Measurements from ENCODE around the gene DCHS1.

Gene DCHS1

GRCh38 chr11:6598555-6598954, 57.1 kb downstream of the DCHS1 start:
- Histone ChIP-seq H3K27me3 (ENCODE audit: control insufficient read depth, insufficient read depth, low read length) (no peaks in the 10 kb centered on the region), H3K27ac (ENCODE audit: low read depth, low read length) (peak overlapping the region; percentile 88), H3K36me3 (ENCODE audit: control insufficient read depth, insufficient read depth, low read length) (peaks cover 31% of the 10 kb centered on the region), H3K4me1 (ENCODE audit: control insufficient read depth, insufficient read depth, low read length) (peaks cover 35% of the 10 kb centered on the region), H3K9ac (ENCODE audit: low read length) (no peak overlapping the region), H3K4me3 (ENCODE audit: low read length) (no peak overlapping the region)

GRCh38 chr11:6596239-6596877, 59.3 kb downstream of the DCHS1 start:
- H3K9ac ChIP-seq (ENCODE audit: low read length): no peak overlapping the region
- no peak overlapping the region for H3K4me3 ChIP-seq (ENCODE audit: low read length)
- H3K27me3 ChIP-seq (ENCODE audit: control insufficient read depth, insufficient read depth, low read length): no peaks in the 10 kb centered on the region
- H3K27ac ChIP-seq (ENCODE audit: low read depth, low read length): peak overlapping the region; percentile 88
- peaks cover 27% of the 10 kb centered on the region for H3K36me3 ChIP-seq (ENCODE audit: control insufficient read depth, insufficient read depth, low read length)
- H3K4me1 ChIP-seq (ENCODE audit: control insufficient read depth, insufficient read depth, low read length): peaks cover 22% of the 10 kb centered on the region

GRCh38 chr11:6594142-6594768, 61.4 kb downstream of the DCHS1 start:
- no peaks in the 10 kb centered on the region for H3K27me3 ChIP-seq (ENCODE audit: control insufficient read depth, insufficient read depth, low read length)
- no peak overlapping the region for H3K4me3 ChIP-seq (ENCODE audit: low read length)
- peaks cover 22% of the 10 kb centered on the region for H3K4me1 ChIP-seq (ENCODE audit: control insufficient read depth, insufficient read depth, low read length)
- peak overlapping the region; percentile 88 for H3K27ac ChIP-seq (ENCODE audit: low read depth, low read length)
- H3K36me3 ChIP-seq (ENCODE audit: control insufficient read depth, insufficient read depth, low read length): peaks cover 7% of the 10 kb centered on the region
- no peak overlapping the region for H3K9ac ChIP-seq (ENCODE audit: low read length)

- Histone ChIP-seq H3K27ac (ENCODE audit: low read depth, low read length) (peak overlapping the region; percentile 72), H3K27me3 (ENCODE audit: control insufficient read depth, insufficient read depth, low read length) (no peaks in the 10 kb centered on the region), H3K4me1 (ENCODE audit: control insufficient read depth, insufficient read depth, low read length) (peaks cover 13% of the 10 kb centered on the region), H3K4me3 (ENCODE audit: low read length) (no peak overlapping the region), H3K36me3 (ENCODE audit: control insufficient read depth, insufficient read depth, low read length) (no peaks in the 10 kb centered on the region), H3K9ac (ENCODE audit: low read length) (no peak overlapping the region)
Measured at GRCh38 chr11:6588018-6588417, 67.6 kb downstream of the DCHS1 start.

GRCh38 chr11:6587360-6587953, 68.2 kb downstream of the DCHS1 start:
- Histone ChIP-seq H3K9ac (ENCODE audit: low read length) (no peak overlapping the region), H3K27ac (ENCODE audit: low read depth, low read length) (peak overlapping the region; percentile 72), H3K27me3 (ENCODE audit: control insufficient read depth, insufficient read depth, low read length) (no peaks in the 10 kb centered on the region)

GRCh38 chr11:6586434-6587359, 68.9 kb downstream of the DCHS1 start:
- no peak overlapping the region for H3K9ac ChIP-seq (ENCODE audit: low read length)
- no peaks in the 10 kb centered on the region for H3K36me3 ChIP-seq (ENCODE audit: control insufficient read depth, insufficient read depth, low read length)
- H3K4me1 ChIP-seq (ENCODE audit: control insufficient read depth, insufficient read depth, low read length): peaks cover 13% of the 10 kb centered on the region
- H3K27me3 ChIP-seq (ENCODE audit: control insufficient read depth, insufficient read depth, low read length): no peaks in the 10 kb centered on the region
- H3K27ac ChIP-seq (ENCODE audit: low read depth, low read length): peak overlapping the region; percentile 72
- H3K4me3 ChIP-seq (ENCODE audit: low read length): peak overlapping the region; percentile 23

More at GRCh38 chr11:6587360-6587953, 68.2 kb downstream of the DCHS1 start:
- Histone ChIP-seq H3K4me1 (ENCODE audit: control insufficient read depth, insufficient read depth, low read length) (peaks cover 13% of the 10 kb centered on the region), H3K36me3 (ENCODE audit: control insufficient read depth, insufficient read depth, low read length) (no peaks in the 10 kb centered on the region), H3K4me3 (ENCODE audit: low read length) (no peak overlapping the region)

- Histone ChIP-seq H3K4me3 (ENCODE audit: low read length) (no peak overlapping the region), H3K36me3 (ENCODE audit: control insufficient read depth, insufficient read depth, low read length) (no peaks in the 10 kb centered on the region), H3K27ac (ENCODE audit: low read depth, low read length) (no peak overlapping the region), H3K4me1 (ENCODE audit: control insufficient read depth, insufficient read depth, low read length) (peaks cover 13% of the 10 kb centered on the region), H3K9ac (ENCODE audit: low read length) (no peak overlapping the region), H3K27me3 (ENCODE audit: control insufficient read depth, insufficient read depth, low read length) (no peaks in the 10 kb centered on the region)
Measured at GRCh38 chr11:6584528-6584927, 71.1 kb downstream of the DCHS1 start.

- Histone ChIP-seq H3K36me3 (ENCODE audit: control insufficient read depth, insufficient read depth, low read length) (no peaks in the 10 kb centered on the region), H3K4me3 (ENCODE audit: low read length) (no peak overlapping the region), H3K27me3 (ENCODE audit: control insufficient read depth, insufficient read depth, low read length) (no peaks in the 10 kb centered on the region), H3K4me1 (ENCODE audit: control insufficient read depth, insufficient read depth, low read length) (peaks cover 13% of the 10 kb centered on the region), H3K27ac (ENCODE audit: low read depth, low read length) (no peak overlapping the region), H3K9ac (ENCODE audit: low read length) (no peak overlapping the region)
Measured at GRCh38 chr11:6583584-6583983, 72.0 kb downstream of the DCHS1 start.

GRCh38 chr11:6579681-6580080, 75.9 kb downstream of the DCHS1 start:
- Histone ChIP-seq H3K4me3 (ENCODE audit: low read length) (no peak overlapping the region), H3K27me3 (ENCODE audit: control insufficient read depth, insufficient read depth, low read length) (no peaks in the 10 kb centered on the region), H3K36me3 (ENCODE audit: control insufficient read depth, insufficient read depth, low read length) (no peaks in the 10 kb centered on the region), H3K9ac (ENCODE audit: low read length) (no peak overlapping the region), H3K27ac (ENCODE audit: low read depth, low read length) (no peak overlapping the region), H3K4me1 (ENCODE audit: control insufficient read depth, insufficient read depth, low read length) (peaks cover 19% of the 10 kb centered on the region)

- H3K4me3 ChIP-seq (ENCODE audit: low read length): no peak overlapping the region
- no peaks in the 10 kb centered on the region for H3K27me3 ChIP-seq (ENCODE audit: control insufficient read depth, insufficient read depth, low read length)
- H3K36me3 ChIP-seq (ENCODE audit: control insufficient read depth, insufficient read depth, low read length): no peaks in the 10 kb centered on the region
- H3K27ac ChIP-seq (ENCODE audit: low read depth, low read length): no peak overlapping the region
- H3K4me1 ChIP-seq (ENCODE audit: control insufficient read depth, insufficient read depth, low read length): peaks cover 19% of the 10 kb centered on the region
- H3K9ac ChIP-seq (ENCODE audit: low read length): no peak overlapping the region
Measured at GRCh38 chr11:6578134-6578533, 77.5 kb downstream of the DCHS1 start.

- H3K27ac ChIP-seq (ENCODE audit: low read depth, low read length): peak overlapping the region; percentile 88
- H3K36me3 ChIP-seq (ENCODE audit: control insufficient read depth, insufficient read depth, low read length): no peaks in the 10 kb centered on the region
- H3K4me3 ChIP-seq (ENCODE audit: low read length): no peak overlapping the region
- peaks cover 22% of the 10 kb centered on the region for H3K4me1 ChIP-seq (ENCODE audit: control insufficient read depth, insufficient read depth, low read length)
- H3K27me3 ChIP-seq (ENCODE audit: control insufficient read depth, insufficient read depth, low read length): no peaks in the 10 kb centered on the region
- no peak overlapping the region for H3K9ac ChIP-seq (ENCODE audit: low read length)
Measured at GRCh38 chr11:6576471-6577373, 78.9 kb downstream of the DCHS1 start.
